ENCODE data around the gene SLC12A5.

GRCh38 chr20:45993197-45993951 lies 35.6 kb upstream of the SLC12A5 start:
- TF ChIP-seq BRD4 (IDR thresholded peaks at IDR 0.05) (no peak), STAG1 (CRISPR knock-in tag; IDR thresholded peaks at IDR 0.05; ENCODE audit: borderline replicate concordance) (no peak), EZH2 (IDR thresholded peaks at IDR 0.05; ENCODE audit: borderline replicate concordance, low read depth, low read length) (no peak), TEAD4 (IDR thresholded peaks at IDR 0.05; ENCODE audit: low read length) (no peak), TEAD4 (CRISPR knock-in tag; IDR thresholded peaks at IDR 0.05; ENCODE audit: borderline replicate concordance) (no peak), IRF1 (CRISPR knock-in tag; IDR thresholded peaks at IDR 0.05; ENCODE audit: borderline replicate concordance) (no peak), ARID3B (CRISPR knock-in tag; IDR thresholded peaks at IDR 0.05; ENCODE audit: borderline replicate concordance) (no peak), ZBTB17 (CRISPR knock-in tag; IDR thresholded peaks at IDR 0.05) (no peak)

Data from K562 (cell line).